GM13977 (cell line): ENCODE measurements around the gene PRRX2.

Experiments
- DNase-seq: peaks from one replicate; pipeline ENCODE4 v3.0.0; 2012; ENCODE audit warnings: low spot score
- CTCF ChIP-seq: IDR thresholded peaks from 2 replicates; pipeline ENCODE4 v1.5.1; 2012; ENCODE audit warnings: mild to moderate bottlenecking, control low read depth; ENCODE audit not compliant: insufficient read depth; ENCODE audit errors: extremely low read depth, missing control alignments
- in situ Hi-C: fragments of 300-500 bp; cut with MboI; formaldehyde crosslinking; loops from one replicate; pipeline ENCODE4 v1.12.0; 2022; ENCODE audit warnings: low sequenced_read_pairs, low pct_unique_long_range_greater_than_20kb, mixed read lengths, inconsistent platforms; ENCODE audit not compliant: unreplicated experiment

Gene PRRX2

GRCh38 chr9:129717991-129718390 lies 52.5 kb downstream of the PRRX2 start:
- no peak for TF ChIP-seq CTCF
- DNase-seq = no peak
- in situ Hi-C loops = no loop called here

- in situ Hi-C loops = no loop called here
- no peak for TF ChIP-seq CTCF
- DNase-seq = no peak
These were observed 53.2 kb downstream of the PRRX2 start for GRCh38 chr9:129718647-129719046.

DNA sequence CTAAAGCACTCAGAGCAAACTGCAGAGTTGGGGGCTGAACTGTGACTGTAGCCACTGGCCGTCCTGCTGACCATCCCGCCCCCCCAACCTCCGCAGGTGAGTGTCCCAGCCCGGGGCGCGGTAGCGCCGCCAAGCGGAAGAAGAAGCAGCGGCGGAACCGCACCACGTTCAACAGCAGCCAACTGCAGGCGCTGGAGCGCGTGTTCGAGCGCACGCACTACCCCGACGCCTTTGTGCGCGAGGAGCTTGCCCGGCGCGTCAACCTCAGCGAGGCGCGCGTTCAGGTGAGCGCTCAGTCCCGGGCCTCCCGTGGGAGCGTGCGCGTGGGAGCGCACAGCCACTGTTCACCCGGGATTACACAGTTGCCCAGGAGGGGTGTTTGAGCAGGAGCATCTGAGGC lies 53.7 kb downstream of the PRRX2 start:
- TF ChIP-seq CTCF = no peak
- in situ Hi-C loops = no loop called here
- no peak for DNase-seq

- TF ChIP-seq CTCF = peak; percentile 4
- in situ Hi-C loops = no loop called here
- DNase-seq = no peak
These were observed 54.9 kb downstream of the PRRX2 start for GRCh38 chr9:129720181-129720864.

DNA sequence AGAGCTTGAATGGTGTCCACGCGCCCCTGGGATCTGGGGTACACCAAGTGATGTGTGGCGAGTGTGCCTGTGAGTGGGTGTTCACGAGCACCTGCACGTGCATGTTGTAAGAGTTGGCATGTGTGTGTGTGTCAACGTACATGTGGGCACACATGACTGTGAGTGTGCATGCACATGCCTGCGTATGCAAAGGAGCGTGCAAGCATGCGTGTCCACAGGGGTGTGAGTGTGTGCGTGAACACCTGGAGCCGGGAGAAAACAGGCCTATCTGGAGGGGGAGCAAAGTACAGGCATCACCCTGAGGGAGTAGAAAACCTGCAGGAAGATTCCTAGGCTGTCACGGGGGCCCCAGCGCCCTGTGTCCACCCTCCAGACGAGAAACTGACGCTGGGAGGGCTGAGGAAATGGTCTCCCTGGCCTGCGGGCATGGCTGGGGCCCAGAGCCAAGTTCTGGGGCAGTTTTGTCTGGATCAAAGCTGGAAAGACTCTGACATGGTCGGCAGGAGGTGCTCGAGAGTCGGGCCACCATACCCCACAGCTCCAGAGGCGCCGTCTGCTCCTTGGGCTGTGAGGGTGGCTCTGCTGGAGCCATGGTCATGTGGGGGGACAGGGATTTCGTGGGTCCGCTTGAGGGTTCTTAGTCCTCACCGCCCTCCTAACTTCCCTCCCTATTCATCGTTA lies 55.6 kb downstream of the PRRX2 start:
- DNase-seq = no peak
- in situ Hi-C loops = no loop called here
- no peak for TF ChIP-seq CTCF

- no peak for DNase-seq
- in situ Hi-C loops = no loop called here
- no peak for TF ChIP-seq CTCF
These were observed 57.5 kb downstream of the PRRX2 start for GRCh38 chr9:129722913-129723312.
